HG03135 (cell line): ENCODE data around the gene ACKR4.
"Not testable (repeated sequence)": the region's sequence is repeated elsewhere in the genome, so short reads cannot be mapped to it uniquely, and the experiment has no call there.

Source experiments
- ATAC-seq: cut with Tn5 transposase; IDR thresholded peaks from one replicate; pipeline ENCODE4 v1.9.1; 2021; ENCODE audit warnings: mild to moderate bottlenecking, moderate library complexity; ENCODE audit not compliant: unreplicated experiment

ACKR4 gene

GRCh38 chr3:132638706-132639105 is 41.6 kb downstream of the ACKR4 start:
- ATAC-seq = no peak

DNA sequence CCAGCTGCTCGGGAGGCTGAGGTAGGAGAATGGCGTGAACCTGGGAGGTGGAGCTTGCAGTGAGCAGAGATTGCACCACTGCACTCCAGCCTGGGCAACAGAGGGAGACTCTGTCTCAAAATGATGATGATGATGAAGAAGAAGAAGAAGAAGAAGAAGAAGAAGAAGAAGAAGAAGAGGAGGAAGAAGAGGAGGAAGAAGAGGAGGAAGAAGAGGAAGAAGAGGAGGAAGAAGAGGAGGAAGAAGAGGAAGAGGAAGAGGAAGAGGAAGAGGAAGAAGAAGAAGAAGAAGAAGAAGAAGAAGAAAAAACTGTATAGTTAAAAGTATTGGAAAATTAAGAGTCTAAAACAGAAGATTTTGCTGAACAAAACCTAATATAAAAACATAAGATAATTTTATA is 44.4 kb downstream of the ACKR4 start:
- ATAC-seq = not testable (repeated sequence)

- ATAC-seq = no peak
Observed at GRCh38 chr3:132641837-132642538, 44.9 kb downstream of the ACKR4 start.

DNA sequence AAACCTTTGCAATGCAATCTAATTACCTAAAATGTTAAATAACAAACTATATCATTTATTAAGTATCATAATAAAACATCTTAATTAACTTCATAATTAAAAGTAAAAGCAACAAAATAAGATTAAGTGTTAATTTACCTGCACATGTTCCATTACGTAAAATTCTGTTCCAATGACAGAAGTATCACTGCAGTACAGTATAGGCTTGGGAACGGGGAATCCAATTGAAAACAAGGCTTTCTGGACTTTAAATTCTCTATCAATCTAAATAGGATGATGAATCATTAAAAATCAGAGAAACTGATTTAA is 45.4 kb downstream of the ACKR4 start:
- no peak for ATAC-seq

- ATAC-seq = no peak
Observed at GRCh38 chr3:132643366-132643765, 46.3 kb downstream of the ACKR4 start.

DNA sequence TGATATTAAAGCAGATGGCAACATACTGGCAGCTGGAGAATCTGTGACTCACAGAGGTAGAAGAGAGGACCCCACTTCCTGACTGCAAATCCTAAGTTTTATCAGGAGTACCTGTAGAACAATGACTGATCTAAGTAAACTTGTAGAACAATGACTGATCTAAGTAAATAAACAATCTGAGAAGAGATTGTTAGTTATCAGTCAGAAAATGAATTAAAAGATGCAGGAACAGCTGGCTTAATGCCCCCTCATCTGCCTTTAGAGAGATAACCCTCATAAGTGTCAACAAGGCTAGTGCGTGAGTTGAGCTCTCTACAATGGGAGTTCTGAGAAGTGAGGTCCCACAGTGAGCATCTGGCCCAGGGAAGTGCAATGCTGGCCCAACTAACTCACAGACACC is 48.0 kb downstream of the ACKR4 start:
- ATAC-seq = no peak

DNA sequence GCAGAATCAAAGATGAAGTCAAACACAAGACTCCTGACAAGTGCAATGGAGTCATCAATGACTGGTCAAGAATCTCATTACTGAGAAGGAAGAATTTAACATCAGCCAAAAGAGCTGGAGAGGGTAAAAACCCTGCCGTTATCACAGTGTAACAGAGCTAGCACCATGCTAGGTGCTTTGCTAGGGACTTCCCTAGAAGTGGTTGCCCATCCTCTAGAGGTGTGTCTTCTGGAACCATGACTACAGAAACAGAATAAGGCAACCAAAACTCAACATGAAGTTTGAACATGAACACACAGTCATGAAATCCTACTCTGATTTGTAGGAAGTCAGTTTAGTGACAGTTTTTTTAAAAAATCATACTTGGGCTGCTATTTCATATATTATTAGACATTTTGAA is 53.1 kb downstream of the ACKR4 start:
- ATAC-seq = no peak
